Measurements from ENCODE around the gene ZNF597. TPM values are rescaled to one million over a fixed set of nuclear protein-coding genes. Genes with fewer than 3 reads are reported as not detected.
A peak's percentile ranks its signal among the peaks of the same experiment; 100 is the strongest.
"Not testable (repeated sequence)": the region's sequence is repeated elsewhere in the genome, so short reads cannot be mapped to it uniquely, and the experiment has no call there.

The ZNF597 gene
- total RNA-seq, 1 experiment from 2014 or later: 3.1 TPM

DNA sequence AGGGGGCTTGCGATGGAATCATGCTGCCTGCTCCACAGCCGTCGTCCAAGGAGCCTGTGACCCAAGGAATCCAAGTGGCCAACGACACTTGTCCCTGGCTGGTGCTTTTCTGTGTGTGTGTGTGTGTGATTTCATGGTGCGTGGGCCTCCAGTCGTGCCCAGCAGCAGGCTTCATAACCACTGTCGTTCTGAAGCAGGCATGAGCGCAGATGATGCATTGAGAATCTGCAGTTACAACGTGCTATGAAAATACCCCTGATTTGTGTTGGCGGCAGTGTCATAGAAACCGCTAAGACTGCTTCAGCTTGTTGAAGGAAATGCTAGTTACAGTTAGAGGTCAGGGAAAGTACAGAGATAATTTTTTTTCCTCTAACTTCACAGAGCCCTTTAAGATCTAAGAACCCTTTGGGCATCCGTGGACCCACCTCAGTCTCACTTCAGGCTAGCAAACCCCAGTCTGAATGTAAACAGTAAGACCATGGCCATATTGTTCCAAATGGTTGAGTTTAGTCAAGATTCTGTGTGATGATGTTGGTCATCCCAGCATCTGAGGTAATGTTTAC lies 36.4 kb upstream of the ZNF597 start:
- no peak for DNase-seq (ENCODE audit: low read depth, low spot score)
- in situ Hi-C loops (cut with HindIII; ENCODE audit: low pct_unique_long_range_greater_than_20kb, low sequenced_read_pairs): no loop called here

DNA sequence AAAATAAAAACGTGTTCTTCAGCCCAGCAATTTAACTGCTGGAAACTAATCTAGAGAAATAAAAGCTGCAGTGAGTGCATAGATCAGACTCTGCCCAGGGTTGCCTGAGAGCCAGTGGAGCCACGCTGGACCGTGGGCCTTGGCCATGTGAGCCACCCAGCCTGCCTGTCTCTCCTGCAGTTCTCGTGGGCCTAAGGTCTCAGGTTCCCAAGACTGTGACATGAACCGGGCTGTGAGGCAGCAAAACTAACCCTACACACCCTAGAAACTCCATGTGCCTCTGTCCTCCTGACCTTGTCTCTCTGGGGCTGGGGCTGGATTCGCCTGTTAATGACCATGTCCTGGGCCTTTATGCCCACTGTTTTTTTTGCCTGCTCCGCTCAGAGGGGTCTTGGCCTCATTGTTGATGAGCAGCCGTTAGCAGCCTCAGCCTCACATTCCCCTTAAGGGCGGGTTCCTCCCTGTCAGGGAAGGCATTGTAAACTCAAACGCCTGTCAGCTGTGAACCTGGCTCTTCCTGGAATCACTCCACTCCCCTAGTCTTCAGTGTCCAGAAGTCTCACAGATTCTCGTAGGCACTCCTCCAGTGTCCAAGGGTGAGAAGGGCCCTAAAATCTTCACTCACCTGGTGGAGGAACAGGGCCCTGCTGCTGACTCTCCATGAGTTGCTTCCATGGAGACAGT lies 35.1 kb upstream of the ZNF597 start:
- in situ Hi-C loops (cut with HindIII; ENCODE audit: low pct_unique_long_range_greater_than_20kb, low sequenced_read_pairs): no loop called here
- DNase-seq (ENCODE audit: low read depth, low spot score): no peak

GRCh38 chr16:3476409-3476808 lies 33.1 kb upstream of the ZNF597 start:
- in situ Hi-C loops (cut with HindIII; ENCODE audit: low pct_unique_long_range_greater_than_20kb, low sequenced_read_pairs): no loop called here
- no peak for DNase-seq (ENCODE audit: low read depth, low spot score)

GRCh38 chr16:3475604-3476375 lies 32.5 kb upstream of the ZNF597 start:
- in situ Hi-C loops (cut with HindIII; ENCODE audit: low pct_unique_long_range_greater_than_20kb, low sequenced_read_pairs): no loop called here
- no peak for DNase-seq (ENCODE audit: low read depth, low spot score)

- in situ Hi-C loops (cut with HindIII; ENCODE audit: low pct_unique_long_range_greater_than_20kb, low sequenced_read_pairs): not testable (repeated sequence)
Observed at GRCh38 chr16:3474870-3475269, 31.6 kb upstream of the ZNF597 start.

DNA sequence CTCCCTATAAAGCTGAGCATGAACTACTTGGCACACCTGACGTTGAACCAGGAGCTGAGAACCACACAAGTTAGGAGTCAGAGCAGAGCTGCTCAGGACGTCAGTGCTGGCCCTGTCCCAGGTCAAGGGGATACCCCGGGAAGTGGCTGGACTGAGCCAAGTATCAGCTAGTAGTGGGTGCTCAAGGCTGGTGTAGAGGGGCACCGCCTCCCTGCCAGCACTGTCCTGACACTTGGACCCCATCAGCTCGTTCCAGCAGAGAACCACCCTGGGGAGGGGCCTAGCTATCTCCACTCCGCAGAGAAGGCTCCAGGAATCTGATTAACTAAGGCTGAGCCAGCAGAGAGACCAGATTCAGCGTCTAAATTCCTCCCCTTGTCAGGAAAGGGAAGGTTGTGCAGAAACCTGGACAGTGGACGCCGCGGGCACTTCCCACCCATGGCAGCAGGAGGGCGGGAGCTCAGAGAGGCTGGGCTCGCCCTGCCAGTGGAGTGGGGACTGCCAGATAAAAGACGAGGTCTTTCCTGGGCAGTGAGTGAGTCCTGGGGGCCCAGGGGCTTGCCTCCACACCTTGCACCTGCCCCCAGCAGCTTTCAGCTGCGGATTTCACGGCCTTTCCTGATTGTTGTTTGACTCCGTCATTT lies 31.0 kb upstream of the ZNF597 start:
- in situ Hi-C loops (cut with HindIII; ENCODE audit: low pct_unique_long_range_greater_than_20kb, low sequenced_read_pairs): no loop called here

More at GRCh38 chr16:3474870-3475269, 31.6 kb upstream of the ZNF597 start:
- DNase-seq (ENCODE audit: low read depth, low spot score): not testable (repeated sequence)

DNA sequence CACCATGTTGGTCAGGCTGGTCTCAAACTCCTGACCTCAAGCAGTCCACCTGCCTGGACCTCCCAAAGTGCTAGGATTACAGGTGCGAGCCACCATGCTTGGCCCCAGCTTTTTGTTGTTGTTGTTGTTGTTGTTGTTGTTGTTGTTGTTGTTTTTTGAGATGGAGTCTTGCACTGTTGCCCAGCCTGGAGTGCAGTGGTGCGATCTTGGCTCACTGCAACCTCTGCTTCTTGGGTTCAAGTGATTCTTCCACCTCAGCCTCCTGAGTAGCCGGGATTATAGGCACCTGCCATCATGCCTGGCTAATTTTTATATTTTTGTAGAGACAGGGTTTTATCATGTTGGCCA lies 30.3 kb upstream of the ZNF597 start:
- DNase-seq (ENCODE audit: low read depth, low spot score); in situ Hi-C loops (cut with HindIII; ENCODE audit: low pct_unique_long_range_greater_than_20kb, low sequenced_read_pairs): not testable (repeated sequence)

More for the DNA sequence above, 31.0 kb upstream of the ZNF597 start:
- DNase-seq (ENCODE audit: low read depth, low spot score): no peak

- no peak for DNase-seq (ENCODE audit: low read depth, low spot score)
- in situ Hi-C loops (cut with HindIII; ENCODE audit: low pct_unique_long_range_greater_than_20kb, low sequenced_read_pairs): no loop called here
Observed at GRCh38 chr16:3472878-3473595, 29.7 kb upstream of the ZNF597 start.

GRCh38 chr16:3471518-3472176 lies 28.3 kb upstream of the ZNF597 start:
- in situ Hi-C loops (cut with HindIII; ENCODE audit: low pct_unique_long_range_greater_than_20kb, low sequenced_read_pairs): no loop called here
- DNase-seq (ENCODE audit: low read depth, low spot score): no peak

DNA sequence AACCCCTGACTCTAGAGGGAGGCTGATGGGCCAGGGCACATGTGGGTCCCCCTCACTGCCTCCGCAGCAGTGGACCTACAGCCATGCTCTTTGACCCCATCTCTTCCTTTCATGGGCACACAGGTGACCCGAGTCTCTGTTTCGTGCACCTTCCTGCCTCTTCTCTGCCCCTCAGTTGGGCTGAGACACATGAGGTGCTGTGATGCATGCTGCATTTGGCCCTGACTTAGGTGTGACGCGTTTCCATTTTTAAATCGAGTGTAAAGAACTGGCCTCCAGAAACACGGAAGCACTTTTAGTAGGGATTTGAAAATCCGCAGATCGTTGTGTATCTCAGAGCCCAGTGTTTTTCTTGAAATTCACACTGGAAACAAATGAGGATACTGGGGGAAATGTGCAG lies 27.4 kb upstream of the ZNF597 start:
- in situ Hi-C loops (cut with HindIII; ENCODE audit: low pct_unique_long_range_greater_than_20kb, low sequenced_read_pairs): no loop called here
- no peak for DNase-seq (ENCODE audit: low read depth, low spot score)

GRCh38 chr16:3469736-3470135 lies 26.4 kb upstream of the ZNF597 start:
- no peak for DNase-seq (ENCODE audit: low read depth, low spot score)
- in situ Hi-C loops (cut with HindIII; ENCODE audit: low pct_unique_long_range_greater_than_20kb, low sequenced_read_pairs): no loop called here

GRCh38 chr16:3468501-3468900 lies 25.2 kb upstream of the ZNF597 start:
- in situ Hi-C loops (cut with HindIII; ENCODE audit: low pct_unique_long_range_greater_than_20kb, low sequenced_read_pairs): no loop called here

GRCh38 chr16:3467921-3468320 lies 24.6 kb upstream of the ZNF597 start:
- in situ Hi-C loops (cut with HindIII; ENCODE audit: low pct_unique_long_range_greater_than_20kb, low sequenced_read_pairs): no loop called here
- peak; percentile 33 for DNase-seq (ENCODE audit: low read depth, low spot score)

More at GRCh38 chr16:3468501-3468900, 25.2 kb upstream of the ZNF597 start:
- no peak for DNase-seq (ENCODE audit: low read depth, low spot score)

DNA sequence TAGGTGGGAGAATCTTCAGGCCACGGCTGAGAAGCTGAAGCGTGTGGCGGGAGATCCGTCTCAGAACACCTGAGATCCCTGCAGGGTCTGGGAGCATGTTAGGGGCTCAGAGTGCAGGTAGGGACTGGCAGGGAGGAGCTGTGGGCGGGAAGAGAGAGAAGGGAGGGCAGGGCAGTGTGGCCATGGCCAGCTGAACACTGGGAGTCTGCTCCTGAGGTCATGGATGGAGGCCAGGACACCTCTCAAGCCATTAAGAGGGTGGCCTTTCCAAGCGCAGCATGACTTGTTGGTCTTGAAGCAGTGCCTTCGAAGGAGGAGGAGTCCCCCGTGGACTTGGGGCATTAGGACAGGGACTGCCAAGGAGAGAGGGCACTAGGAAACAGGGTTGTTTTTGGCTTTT lies 23.9 kb upstream of the ZNF597 start:
- in situ Hi-C loops (cut with HindIII; ENCODE audit: low pct_unique_long_range_greater_than_20kb, low sequenced_read_pairs): no loop called here
- DNase-seq (ENCODE audit: low read depth, low spot score): no peak

DNA sequence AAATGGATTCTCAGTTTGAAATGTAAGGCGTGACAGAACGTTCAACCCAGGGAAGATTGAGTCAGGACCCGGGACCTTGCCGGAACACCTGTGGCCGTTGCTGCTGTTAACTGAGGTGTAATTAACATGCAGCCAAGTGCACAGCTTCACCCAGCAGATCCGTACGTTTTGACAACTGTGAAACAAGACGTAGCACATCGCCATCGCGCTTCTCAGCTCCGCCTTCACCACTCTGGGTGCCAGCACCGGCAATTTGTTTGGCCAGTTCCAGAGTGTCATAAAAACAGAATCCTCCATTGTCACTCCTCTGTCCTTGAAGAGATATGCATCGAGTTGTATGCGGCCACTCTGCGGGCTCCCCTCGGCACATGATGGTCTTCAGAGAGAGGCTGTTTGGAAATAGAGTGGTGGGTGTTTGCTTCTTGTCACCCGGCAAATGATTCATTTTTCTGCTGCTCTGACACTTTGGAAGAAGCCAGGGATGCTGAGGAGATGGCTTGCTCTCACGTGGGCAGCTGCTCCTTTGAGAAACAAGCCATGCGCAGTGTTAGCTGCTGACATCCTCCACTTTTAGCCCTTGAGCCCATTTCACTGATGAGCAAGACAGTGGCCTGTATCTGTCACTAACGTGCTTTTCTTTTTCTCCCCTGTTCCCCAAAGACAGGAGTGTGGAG lies 22.7 kb upstream of the ZNF597 start:
- in situ Hi-C loops (cut with HindIII; ENCODE audit: low pct_unique_long_range_greater_than_20kb, low sequenced_read_pairs): no loop called here
- no peak for DNase-seq (ENCODE audit: low read depth, low spot score)

DNA sequence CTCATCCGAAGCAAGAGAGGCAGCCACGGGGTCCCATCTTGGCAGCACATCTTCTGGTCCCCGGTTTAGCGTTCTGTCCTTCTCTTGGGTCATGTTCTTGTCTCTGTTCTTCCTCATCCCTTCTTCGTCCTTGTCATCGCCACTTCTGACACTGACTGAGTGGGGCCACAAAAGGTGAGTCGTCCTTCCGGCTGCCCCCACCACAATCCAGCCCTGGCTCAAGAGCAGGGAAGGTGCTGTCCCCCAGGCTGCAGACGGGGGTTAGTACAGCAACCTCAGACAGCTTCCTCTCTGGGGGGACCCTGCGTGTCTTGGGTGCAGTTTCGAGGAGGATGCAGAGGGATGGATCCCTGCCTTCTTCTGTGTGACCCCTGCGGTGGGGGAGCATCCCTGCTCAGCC lies 22.0 kb upstream of the ZNF597 start:
- in situ Hi-C loops (cut with HindIII; ENCODE audit: low pct_unique_long_range_greater_than_20kb, low sequenced_read_pairs): no loop called here
- no peak for DNase-seq (ENCODE audit: low read depth, low spot score)

DNA sequence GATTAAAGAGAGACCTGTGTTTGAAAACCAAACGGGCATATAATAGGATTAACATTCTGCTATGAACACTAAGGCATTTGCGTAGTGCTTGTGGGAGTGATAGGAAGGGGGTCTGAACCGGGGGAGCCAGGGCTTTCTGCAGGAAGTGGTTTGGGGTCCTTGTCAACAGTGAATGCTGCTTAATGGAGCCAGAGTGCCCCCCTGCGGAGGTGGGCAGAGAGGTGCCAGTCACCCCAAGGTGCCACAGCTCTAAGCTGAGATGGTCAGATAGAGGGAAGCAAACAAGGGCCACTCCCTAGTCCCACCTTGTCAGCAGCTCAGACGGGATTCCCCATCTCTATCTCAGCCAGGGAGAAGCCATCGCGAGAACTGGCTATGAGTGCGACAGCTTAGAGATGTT lies 17.8 kb upstream of the ZNF597 start:
- in situ Hi-C loops (cut with HindIII; ENCODE audit: low pct_unique_long_range_greater_than_20kb, low sequenced_read_pairs): no loop called here
- DNase-seq (ENCODE audit: low read depth, low spot score): peak; percentile 16
